Measurements from ENCODE around the gene MYBPHL. TPM values are rescaled to one million over a fixed set of nuclear protein-coding genes. Genes with fewer than 3 reads are reported as not detected.

The MYBPHL gene
- total and polyA plus RNA-seq, 2 experiments from 2014 or later: not detected

GRCh38 chr1:109261578-109261977 is 45.2 kb downstream of the MYBPHL start:
- no peak for TF ChIP-seq CTCF (IDR thresholded peaks at IDR 0.05; ENCODE audit: low read depth, low read length)
- no peak for DNase-seq (ENCODE audit: low read depth in 1 of 2, low spot score in 1 of 2)
- Histone ChIP-seq H3K4me3 (no peak overlapping the region), H3K36me3 (no peaks in the 10 kb centered on the region), H3K9me3 (ENCODE audit: low read depth) (no peaks in the 10 kb centered on the region), H3K4me1 (ENCODE audit: low read depth) (no peaks in the 10 kb centered on the region), H3K27ac (no peak overlapping the region), H3K27me3 (no peaks in the 10 kb centered on the region)

GRCh38 chr1:109261006-109261405 is 45.8 kb downstream of the MYBPHL start:
- Histone ChIP-seq H3K36me3 (no peaks in the 10 kb centered on the region), H3K27me3 (no peaks in the 10 kb centered on the region), H3K27ac (no peak overlapping the region), H3K4me3 (no peak overlapping the region), H3K4me1 (ENCODE audit: low read depth) (no peaks in the 10 kb centered on the region), H3K9me3 (ENCODE audit: low read depth) (no peaks in the 10 kb centered on the region)
- DNase-seq (ENCODE audit: low read depth in 1 of 2, low spot score in 1 of 2): no peak
- no peak for TF ChIP-seq CTCF (IDR thresholded peaks at IDR 0.05; ENCODE audit: low read depth, low read length)

GRCh38 chr1:109259674-109260557 is 46.9 kb downstream of the MYBPHL start:
- no peak for DNase-seq (ENCODE audit: low read depth in 1 of 2, low spot score in 1 of 2)
- Histone ChIP-seq H3K9me3 (ENCODE audit: low read depth) (no peaks in the 10 kb centered on the region), H3K27ac (no peak overlapping the region), H3K4me3 (no peak overlapping the region), H3K4me1 (ENCODE audit: low read depth) (no peaks in the 10 kb centered on the region), H3K36me3 (no peaks in the 10 kb centered on the region), H3K27me3 (no peaks in the 10 kb centered on the region)
- no peak for TF ChIP-seq CTCF (IDR thresholded peaks at IDR 0.05; ENCODE audit: low read depth, low read length)

GRCh38 chr1:109258481-109259466 is 48.0 kb downstream of the MYBPHL start:
- Histone ChIP-seq H3K9me3 (ENCODE audit: low read depth) (no peaks in the 10 kb centered on the region), H3K27me3 (no peaks in the 10 kb centered on the region), H3K36me3 (no peaks in the 10 kb centered on the region), H3K27ac (no peak overlapping the region), H3K4me1 (ENCODE audit: low read depth) (peaks cover 10% of the 10 kb centered on the region), H3K4me3 (no peak overlapping the region)
- DNase-seq (ENCODE audit: low read depth in 1 of 2, low spot score in 1 of 2): no peak
- TF ChIP-seq CTCF (IDR thresholded peaks at IDR 0.05; ENCODE audit: low read depth, low read length): no peak

GRCh38 chr1:109257682-109258421 is 49.0 kb downstream of the MYBPHL start:
- no peak overlapping the region for H3K4me3 ChIP-seq
- H3K36me3 ChIP-seq: no peaks in the 10 kb centered on the region
- peaks cover 14% of the 10 kb centered on the region for H3K4me1 ChIP-seq (ENCODE audit: low read depth)
- H3K9me3 ChIP-seq (ENCODE audit: low read depth): no peaks in the 10 kb centered on the region
- no peak for DNase-seq (ENCODE audit: low read depth in 1 of 2, low spot score in 1 of 2)
- TF ChIP-seq CTCF (IDR thresholded peaks at IDR 0.05; ENCODE audit: low read depth, low read length): no peak
- no peaks in the 10 kb centered on the region for H3K27me3 ChIP-seq
- H3K27ac ChIP-seq: no peak overlapping the region
